ENCODE measurements around the gene SLC39A6. TPM values are rescaled to one million over a fixed set of nuclear protein-coding genes. Genes with fewer than 3 reads are reported as not detected.

Gene SLC39A6
- total RNA-seq, 1 donor from 2014 or later, result 81.3 TPM

DNA sequence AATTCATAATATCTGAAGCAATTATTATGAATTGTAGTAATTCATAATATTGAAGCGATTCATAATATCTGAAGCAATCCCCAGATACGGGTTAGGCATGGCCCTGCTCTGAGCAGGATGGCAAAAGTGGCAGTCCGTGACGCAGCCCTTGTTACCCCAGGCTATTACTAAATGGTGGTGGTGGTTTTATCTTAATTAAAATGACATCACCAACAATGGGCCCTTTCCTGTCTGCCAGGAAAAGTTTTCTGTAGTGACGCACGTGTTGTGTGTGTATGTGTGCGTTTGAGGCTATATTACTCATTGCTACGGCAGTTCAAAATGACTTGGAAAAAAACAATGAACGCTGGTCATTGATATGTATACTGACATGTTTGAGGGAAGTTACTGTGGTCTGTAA, 47.6 kb upstream of the SLC39A6 start:
- Histone ChIP-seq H3K36me3 (ENCODE audit: insufficient read depth, low read length) (peaks cover 26% of the 10 kb centered on the region), H3K9ac (ENCODE audit: low read length) (peak overlapping the region; percentile 66), H3K27me3 (ENCODE audit: insufficient read depth, low read length) (no peaks in the 10 kb centered on the region), H3K9me3 (ENCODE audit: insufficient read depth, low read depth, low read length) (no peaks in the 10 kb centered on the region), H3K4me3 (ENCODE audit: insufficient read depth, low read depth, low read length) (no peak overlapping the region), H3K4me2 (ENCODE audit: low read length) (no peak overlapping the region), H4K20me1 (ENCODE audit: insufficient read depth, low read length) (peaks cover 5% of the 10 kb centered on the region), H2AFZ (ENCODE audit: low read depth, low read length) (no peak overlapping the region), H3K79me2 (ENCODE audit: insufficient read depth, low read length) (no peaks in the 10 kb centered on the region), H3K4me1 (ENCODE audit: insufficient read depth, low read length) (peaks cover 14% of the 10 kb centered on the region), H3K27ac (ENCODE audit: low read depth, low read length) (peak overlapping the region; percentile 79)
- H3K9me3 Mint-ChIP-seq (ENCODE audit: unreplicated experiment), result no peaks in the 10 kb centered on the region
- FAIRE-seq (no peak), DNase-seq (ENCODE audit: low read depth) (peak; percentile 94)
- H3K4me1 Mint-ChIP-seq (ENCODE audit: low read depth, unreplicated experiment), result no peaks in the 10 kb centered on the region
- H3K4me3 Mint-ChIP-seq (ENCODE audit: unreplicated experiment), result no peak overlapping the region
- H3K36me3 Mint-ChIP-seq (ENCODE audit: low read depth, unreplicated experiment), result peaks cover 8% of the 10 kb centered on the region
- TF ChIP-seq EZH2 (IDR thresholded peaks at IDR 0.05; ENCODE audit: insufficient read depth, low read length), result no peak
- TF ChIP-seq, protein P1, sequence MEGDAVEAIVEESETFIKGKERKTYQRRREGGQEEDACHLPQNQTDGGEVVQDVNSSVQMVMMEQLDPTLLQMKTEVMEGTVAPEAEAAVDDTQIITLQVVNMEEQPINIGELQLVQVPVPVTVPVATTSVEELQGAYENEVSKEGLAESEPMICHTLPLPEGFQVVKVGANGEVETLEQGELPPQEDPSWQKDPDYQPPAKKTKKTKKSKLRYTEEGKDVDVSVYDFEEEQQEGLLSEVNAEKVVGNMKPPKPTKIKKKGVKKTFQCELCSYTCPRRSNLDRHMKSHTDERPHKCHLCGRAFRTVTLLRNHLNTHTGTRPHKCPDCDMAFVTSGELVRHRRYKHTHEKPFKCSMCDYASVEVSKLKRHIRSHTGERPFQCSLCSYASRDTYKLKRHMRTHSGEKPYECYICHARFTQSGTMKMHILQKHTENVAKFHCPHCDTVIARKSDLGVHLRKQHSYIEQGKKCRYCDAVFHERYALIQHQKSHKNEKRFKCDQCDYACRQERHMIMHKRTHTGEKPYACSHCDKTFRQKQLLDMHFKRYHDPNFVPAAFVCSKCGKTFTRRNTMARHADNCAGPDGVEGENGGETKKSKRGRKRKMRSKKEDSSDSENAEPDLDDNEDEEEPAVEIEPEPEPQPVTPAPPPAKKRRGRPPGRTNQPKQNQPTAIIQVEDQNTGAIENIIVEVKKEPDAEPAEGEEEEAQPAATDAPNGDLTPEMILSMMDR (IDR thresholded peaks at IDR 0.05; ENCODE audit: insufficient read depth, low read depth, low read length), result no peak
- H3K27ac Mint-ChIP-seq (ENCODE audit: unreplicated experiment), result no peak overlapping the region
- H3K27me3 Mint-ChIP-seq (ENCODE audit: low read depth, unreplicated experiment), result no peaks in the 10 kb centered on the region

DNA sequence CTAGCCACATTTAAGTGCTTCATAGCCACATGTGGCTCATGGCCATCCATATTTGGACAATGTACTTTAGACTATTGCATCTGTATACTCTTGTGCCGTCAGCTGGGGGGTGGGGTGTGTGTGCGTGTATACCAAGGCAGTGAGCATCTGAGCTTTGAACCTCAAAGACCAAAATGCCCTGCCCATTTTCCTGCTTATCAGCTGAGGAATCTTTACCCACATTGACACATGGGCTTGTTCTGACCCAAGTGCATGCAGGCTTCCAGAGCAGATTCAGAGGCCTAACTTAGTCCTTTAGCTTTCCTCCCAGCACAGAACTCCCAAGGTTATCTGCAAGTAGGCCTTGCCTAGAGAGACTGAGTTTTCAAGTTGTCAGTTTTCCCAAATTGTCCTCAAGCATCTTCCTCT, 47.0 kb upstream of the SLC39A6 start:
- Histone ChIP-seq H3K4me1 (ENCODE audit: insufficient read depth, low read length) (peaks cover 14% of the 10 kb centered on the region), H3K27me3 (ENCODE audit: insufficient read depth, low read length) (no peaks in the 10 kb centered on the region), H3K27ac (ENCODE audit: low read depth, low read length) (peak overlapping the region; percentile 79), H3K79me2 (ENCODE audit: insufficient read depth, low read length) (no peaks in the 10 kb centered on the region), H3K9ac (ENCODE audit: low read length) (peak overlapping the region; percentile 66), H3K36me3 (ENCODE audit: insufficient read depth, low read length) (peaks cover 28% of the 10 kb centered on the region), H3K4me3 (ENCODE audit: insufficient read depth, low read depth, low read length) (no peak overlapping the region), H4K20me1 (ENCODE audit: insufficient read depth, low read length) (peaks cover 5% of the 10 kb centered on the region), H3K9me3 (ENCODE audit: insufficient read depth, low read depth, low read length) (no peaks in the 10 kb centered on the region), H3K4me2 (ENCODE audit: low read length) (no peak overlapping the region), H2AFZ (ENCODE audit: low read depth, low read length) (no peak overlapping the region)
- FAIRE-seq (no peak), DNase-seq (ENCODE audit: low read depth) (no peak)
- Mint-ChIP-seq H3K4me3 (ENCODE audit: unreplicated experiment) (no peak overlapping the region), H3K4me1 (ENCODE audit: low read depth, unreplicated experiment) (no peaks in the 10 kb centered on the region), H3K27ac (ENCODE audit: unreplicated experiment) (no peak overlapping the region), H3K36me3 (ENCODE audit: low read depth, unreplicated experiment) (peaks cover 8% of the 10 kb centered on the region), H3K9me3 (ENCODE audit: unreplicated experiment) (no peaks in the 10 kb centered on the region), H3K27me3 (ENCODE audit: low read depth, unreplicated experiment) (no peaks in the 10 kb centered on the region)
- no peak for TF ChIP-seq EZH2 (IDR thresholded peaks at IDR 0.05; ENCODE audit: insufficient read depth, low read length)
- TF ChIP-seq, protein P1 (IDR thresholded peaks at IDR 0.05; ENCODE audit: insufficient read depth, low read depth, low read length), result no peak

DNA sequence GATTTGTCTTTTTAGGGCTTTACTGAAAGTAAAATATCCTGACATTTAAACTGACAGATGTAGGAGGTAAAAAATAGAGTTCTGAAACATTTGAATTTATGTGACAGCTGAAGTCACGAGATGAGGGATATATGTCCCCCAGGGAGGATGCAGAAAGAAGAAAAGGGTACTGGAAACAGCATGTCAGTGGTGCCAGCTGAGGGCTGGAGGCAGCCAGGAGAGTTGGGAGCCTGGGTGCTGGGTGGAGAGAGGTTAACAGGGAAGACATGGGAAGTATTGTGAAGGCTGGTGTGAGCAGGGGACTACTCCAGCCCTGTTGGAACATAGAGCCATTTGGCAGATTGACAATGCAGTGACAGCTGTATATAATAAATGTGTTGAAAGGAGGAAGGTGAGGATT, 46.3 kb upstream of the SLC39A6 start:
- TF ChIP-seq, protein P1 (IDR thresholded peaks at IDR 0.05; ENCODE audit: insufficient read depth, low read depth, low read length), result no peak
- TF ChIP-seq EZH2 (IDR thresholded peaks at IDR 0.05; ENCODE audit: insufficient read depth, low read length), result no peak
- Mint-ChIP-seq H3K9me3 (ENCODE audit: unreplicated experiment) (no peaks in the 10 kb centered on the region), H3K27me3 (ENCODE audit: low read depth, unreplicated experiment) (no peaks in the 10 kb centered on the region), H3K4me1 (ENCODE audit: low read depth, unreplicated experiment) (no peaks in the 10 kb centered on the region), H3K27ac (ENCODE audit: unreplicated experiment) (no peak overlapping the region), H3K36me3 (ENCODE audit: low read depth, unreplicated experiment) (peaks cover 12% of the 10 kb centered on the region), H3K4me3 (ENCODE audit: unreplicated experiment) (peak overlapping the region; percentile 45)
- peaks cover 14% of the 10 kb centered on the region for H3K4me1 ChIP-seq (ENCODE audit: insufficient read depth, low read length)
- no peak overlapping the region for H3K27ac ChIP-seq (ENCODE audit: low read depth, low read length)
- H3K4me3 ChIP-seq (ENCODE audit: insufficient read depth, low read depth, low read length), result no peak overlapping the region
- no peak overlapping the region for H3K9ac ChIP-seq (ENCODE audit: low read length)
- H3K9me3 ChIP-seq (ENCODE audit: insufficient read depth, low read depth, low read length), result no peaks in the 10 kb centered on the region
- H3K27me3 ChIP-seq (ENCODE audit: insufficient read depth, low read length), result no peaks in the 10 kb centered on the region
- peaks cover 34% of the 10 kb centered on the region for H3K36me3 ChIP-seq (ENCODE audit: insufficient read depth, low read length)
- no peaks in the 10 kb centered on the region for H3K79me2 ChIP-seq (ENCODE audit: insufficient read depth, low read length)
- DNase-seq (ENCODE audit: low read depth) (no peak), FAIRE-seq (no peak)
- H2AFZ ChIP-seq (ENCODE audit: low read depth, low read length), result no peak overlapping the region
- peaks cover 5% of the 10 kb centered on the region for H4K20me1 ChIP-seq (ENCODE audit: insufficient read depth, low read length)
- no peak overlapping the region for H3K4me2 ChIP-seq (ENCODE audit: low read length)

Measured in astrocyte (in vitro differentiated cells and primary cell).